ENCODE measurements around the gene GRIK1. TPM values are rescaled to one million over a fixed set of nuclear protein-coding genes. Genes with fewer than 3 reads are reported as not detected.

GRIK1 gene
- total RNA-seq, 1 donor from 2014 or later = 0.99 TPM

GRCh38 chr21:29520171-29520570, 419.6 kb downstream of the GRIK1 start:
- peak; percentile 29 for DNase-seq

GRCh38 chr21:29514652-29515247, 425.0 kb downstream of the GRIK1 start:
- no peak for DNase-seq

DNA sequence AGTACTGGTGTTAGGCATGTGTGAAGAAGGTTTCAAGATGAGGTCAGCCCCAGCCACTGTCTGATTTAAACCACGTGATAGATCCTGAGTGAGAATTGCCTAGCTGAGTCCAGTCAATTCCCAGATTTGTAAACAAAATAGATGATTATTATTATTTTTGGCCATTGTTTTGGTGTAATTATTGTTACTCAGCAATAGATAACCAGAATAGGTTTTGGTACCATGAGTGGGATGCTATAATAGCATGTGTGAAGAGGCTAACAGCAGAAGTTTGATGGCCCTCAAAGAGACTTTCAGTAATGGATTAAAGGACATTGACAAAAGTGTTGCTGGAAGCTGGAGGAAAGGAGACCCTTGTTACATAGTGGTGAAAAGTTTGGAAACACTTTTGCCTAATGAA, 426.3 kb downstream of the GRIK1 start:
- no peak for DNase-seq

DNA sequence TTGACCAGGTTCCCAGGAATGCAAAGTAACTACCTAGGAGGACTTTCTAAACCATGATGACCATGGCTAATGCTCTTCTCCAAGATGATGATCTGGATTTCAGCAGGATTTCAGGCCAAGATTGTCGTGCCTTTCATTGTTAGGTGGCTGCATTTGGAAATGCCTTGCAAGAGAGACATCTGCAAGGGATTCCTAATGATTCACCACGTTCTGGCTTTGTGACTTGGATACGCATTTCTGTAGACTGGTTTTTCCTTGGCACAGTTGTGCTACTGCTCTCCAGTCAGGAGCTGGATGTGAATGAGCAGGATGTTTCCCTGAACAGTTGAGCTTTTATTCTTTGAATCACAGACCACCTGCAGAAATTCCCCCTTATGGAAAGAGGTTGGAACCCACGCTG, 428.7 kb downstream of the GRIK1 start:
- no peak for DNase-seq

DNA sequence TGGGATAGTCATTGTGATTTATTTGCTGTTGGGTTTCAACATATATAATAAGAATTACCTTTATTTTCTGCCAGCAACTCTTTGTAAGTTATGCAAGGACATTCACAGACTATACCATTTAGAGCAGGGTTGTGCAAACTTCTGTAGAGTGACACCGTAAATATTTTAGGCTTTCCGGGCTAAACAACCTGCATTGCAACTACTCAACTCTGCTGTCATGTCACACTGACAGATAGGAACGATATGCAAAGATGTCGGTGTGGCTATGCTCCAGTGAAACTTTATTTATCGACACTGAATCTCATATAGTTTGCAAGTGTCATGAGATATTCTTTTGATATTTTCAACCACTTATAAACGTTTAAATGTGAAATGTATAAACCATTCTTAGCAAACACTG, 430.7 kb downstream of the GRIK1 start:
- no peak for DNase-seq

- DNase-seq = no peak
Measured at GRCh38 chr21:29508301-29508700, 431.5 kb downstream of the GRIK1 start.

GRCh38 chr21:29506947-29507346, 432.8 kb downstream of the GRIK1 start:
- DNase-seq = no peak

GRCh38 chr21:29506214-29506613, 433.6 kb downstream of the GRIK1 start:
- DNase-seq = no peak

DNA sequence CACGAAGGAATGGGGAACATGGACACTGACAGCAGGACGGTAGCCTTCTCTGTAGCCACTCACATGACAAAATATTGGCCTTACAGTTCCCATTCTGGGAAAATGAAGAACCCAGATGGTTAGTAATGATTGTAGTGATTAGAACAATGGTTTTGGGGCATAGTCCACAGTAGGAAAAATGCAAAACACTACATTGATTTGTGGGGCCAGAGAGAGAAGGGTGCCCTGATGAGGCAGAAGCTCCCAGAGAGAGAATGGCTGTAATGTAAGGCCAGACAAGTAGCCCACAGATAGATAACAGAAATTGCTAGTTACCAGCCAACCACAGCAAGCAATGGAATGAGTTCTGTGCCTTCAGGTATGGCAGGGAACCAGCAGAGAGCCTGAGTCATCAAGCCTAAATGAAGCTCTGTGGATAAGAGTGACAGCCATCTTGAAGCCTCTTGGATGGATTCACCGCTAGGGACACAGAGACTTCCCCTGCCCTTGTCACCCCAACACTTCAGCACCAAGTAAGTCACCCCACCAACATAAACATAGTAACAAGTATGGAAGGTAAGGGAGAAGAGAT, 435.0 kb downstream of the GRIK1 start:
- DNase-seq = no peak

DNA sequence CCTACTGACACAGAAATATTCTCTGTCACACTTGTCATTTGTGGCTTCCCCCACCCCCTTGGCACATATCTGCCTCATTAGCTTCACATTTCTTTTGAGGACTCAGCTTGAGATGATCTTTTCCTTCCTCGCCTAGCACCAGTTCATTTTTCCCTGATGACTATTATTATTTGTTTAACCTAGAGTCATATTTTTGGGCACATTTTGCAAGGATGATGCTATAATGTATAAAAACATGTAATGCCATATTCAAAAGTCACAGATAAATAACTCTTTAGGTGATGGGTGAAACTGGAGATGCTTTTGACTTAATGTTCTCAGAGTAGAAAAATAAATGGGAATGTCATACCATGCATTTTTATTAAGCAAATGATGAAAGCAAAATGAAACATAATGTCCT, 438.3 kb downstream of the GRIK1 start:
- DNase-seq = no peak

DNA sequence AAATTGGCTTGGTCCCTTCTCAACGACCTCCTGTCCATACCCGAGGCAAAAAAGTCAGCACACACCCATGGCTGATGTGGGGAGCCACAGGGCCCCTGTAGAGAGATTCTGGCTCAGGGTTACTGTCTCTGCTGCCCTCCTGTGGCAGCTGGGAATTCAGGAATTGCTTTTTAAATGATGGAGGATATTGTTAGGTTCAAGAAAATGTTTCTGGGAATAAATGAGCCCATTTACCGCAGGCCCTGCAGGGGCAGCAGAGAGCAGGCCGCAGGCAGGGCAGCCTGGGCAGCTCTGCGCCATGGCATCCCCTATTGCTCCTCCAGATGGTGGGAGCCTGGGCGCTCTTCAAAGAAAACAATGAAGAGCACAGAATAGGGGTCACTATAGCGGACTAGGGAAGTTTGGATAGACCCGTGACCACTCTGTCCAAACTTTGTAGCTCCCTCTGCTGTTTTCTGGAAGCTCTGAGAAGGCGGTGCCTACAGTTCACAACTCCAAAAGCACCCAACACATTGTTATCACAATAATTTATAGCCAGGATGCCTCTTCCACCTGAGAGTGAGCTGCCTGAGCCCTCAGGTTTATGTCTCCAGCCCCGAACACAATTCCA, 440.0 kb downstream of the GRIK1 start:
- no peak for DNase-seq

- no peak for DNase-seq
Measured at GRCh38 chr21:29499229-29499628, 440.6 kb downstream of the GRIK1 start.

DNA sequence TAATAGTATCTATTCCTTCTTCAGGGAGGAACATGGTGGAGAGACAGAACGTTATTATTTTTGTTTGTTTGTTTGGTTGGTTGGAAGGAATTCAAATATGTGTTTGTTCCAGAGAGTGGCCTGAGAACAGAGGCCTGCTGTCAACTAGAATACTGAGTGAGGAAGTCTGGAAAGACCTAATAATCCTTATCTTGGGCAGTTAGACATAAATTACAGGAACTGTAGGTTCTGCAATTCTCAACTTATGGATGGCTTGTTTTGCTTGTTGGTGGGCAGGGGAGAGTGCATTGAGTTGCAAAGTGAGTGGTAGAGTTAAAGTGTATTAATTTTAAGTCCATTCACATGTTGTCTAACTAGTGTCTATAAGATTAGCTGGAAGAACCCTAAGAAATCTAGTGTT, 443.5 kb downstream of the GRIK1 start:
- no peak for DNase-seq

DNA sequence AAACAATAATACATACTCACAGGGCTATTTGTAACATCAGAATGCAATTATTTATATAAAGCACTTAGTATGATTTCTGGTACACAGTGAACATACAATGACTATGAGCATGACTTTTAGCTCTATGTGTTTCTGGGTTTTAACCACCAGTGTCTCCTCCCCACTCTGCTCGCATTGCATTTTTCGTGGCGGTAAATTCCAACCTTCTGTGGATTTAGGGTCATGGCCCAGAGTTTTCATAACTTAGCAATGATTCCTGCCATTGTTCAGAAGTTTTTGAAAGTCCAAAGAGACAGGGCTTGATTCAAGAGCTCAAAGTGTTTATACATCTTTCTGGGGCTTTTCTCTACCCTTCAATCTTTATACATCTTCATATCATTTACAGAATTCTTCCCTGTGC, 449.8 kb downstream of the GRIK1 start:
- DNase-seq = no peak

DNA sequence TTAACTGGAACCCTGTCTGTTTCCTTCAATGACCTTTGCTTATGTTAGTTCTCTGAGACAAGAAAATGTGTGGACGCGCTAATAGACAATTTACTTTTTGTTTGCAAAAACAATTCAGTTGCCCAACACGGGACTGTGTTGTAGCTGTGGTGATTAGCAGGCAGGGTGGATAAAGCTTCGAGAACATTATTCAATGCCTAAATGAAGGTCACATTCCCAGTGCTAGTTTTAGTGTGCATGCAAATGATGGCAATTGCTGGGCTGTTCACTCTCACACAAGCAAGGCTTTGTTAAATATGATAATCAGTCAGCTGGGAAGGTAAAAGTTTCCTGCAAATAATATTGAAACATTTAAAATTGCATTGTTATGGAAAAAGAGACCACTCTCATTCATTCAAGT, 452.6 kb downstream of the GRIK1 start:
- no peak for DNase-seq

Other genes with a start within 250 kb of the GRIK1 start
- 1.1 TPM for gene CLDN17, start 226.8 kb upstream of the GRIK1 start, total RNA-seq

Measured in skin of body (tissue), 2 donors.